ENCODE results near the gene CRELD1.
"Not testable (repeated sequence)": the region's sequence is repeated elsewhere in the genome, so short reads cannot be mapped to it uniquely, and the experiment has no call there.

The CRELD1 gene

GRCh38 chr3:9937486-9938238 is 4.0 kb downstream of the CRELD1 start:
- DNase-seq, result no peak

- DNase-seq, result no peak
Measured at GRCh38 chr3:9938966-9939365, 5.3 kb downstream of the CRELD1 start.

DNA sequence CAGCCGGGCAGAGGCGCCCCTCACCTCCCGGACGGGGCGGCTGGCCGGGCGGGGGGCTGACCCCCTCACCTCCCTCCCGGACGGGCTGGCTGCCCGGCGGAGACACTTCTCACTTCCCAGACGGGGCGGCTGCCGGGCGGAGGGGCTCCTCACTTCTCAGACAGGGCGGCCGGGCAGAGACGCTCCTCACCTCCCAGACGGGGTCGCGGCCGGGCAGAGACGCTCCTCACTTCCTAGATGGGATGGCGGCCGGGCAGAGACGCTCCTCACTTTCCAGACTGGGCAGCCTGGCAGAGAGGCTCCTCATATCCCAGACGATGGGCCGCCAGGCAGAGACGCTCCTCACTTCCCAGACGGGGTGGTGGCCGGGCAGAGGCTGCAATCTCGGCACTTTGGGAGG is 6.3 kb downstream of the CRELD1 start:
- DNase-seq, result not testable (repeated sequence)

- no peak for DNase-seq
Measured at GRCh38 chr3:9940746-9941145, 7.1 kb downstream of the CRELD1 start.

DNA sequence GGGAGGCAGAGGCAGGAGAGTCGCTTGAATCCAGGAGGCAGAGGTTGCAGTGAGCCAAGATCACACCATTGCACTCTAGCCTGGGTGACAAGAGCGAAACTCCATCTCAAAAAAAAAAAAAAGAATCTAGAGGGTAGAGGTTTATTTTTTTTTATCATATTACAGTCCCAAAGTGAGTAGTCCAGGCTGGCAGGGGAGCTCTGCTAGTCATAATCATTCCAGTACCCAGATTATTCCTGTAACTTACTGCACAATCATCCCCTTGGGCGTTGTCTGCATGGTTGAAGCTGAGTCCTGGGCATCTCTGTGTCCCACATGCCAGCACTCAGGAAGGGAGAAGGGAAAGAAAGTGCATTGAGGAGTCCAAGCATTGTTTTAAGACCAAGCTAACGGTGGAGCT is 8.5 kb downstream of the CRELD1 start:
- no peak for DNase-seq

DNA sequence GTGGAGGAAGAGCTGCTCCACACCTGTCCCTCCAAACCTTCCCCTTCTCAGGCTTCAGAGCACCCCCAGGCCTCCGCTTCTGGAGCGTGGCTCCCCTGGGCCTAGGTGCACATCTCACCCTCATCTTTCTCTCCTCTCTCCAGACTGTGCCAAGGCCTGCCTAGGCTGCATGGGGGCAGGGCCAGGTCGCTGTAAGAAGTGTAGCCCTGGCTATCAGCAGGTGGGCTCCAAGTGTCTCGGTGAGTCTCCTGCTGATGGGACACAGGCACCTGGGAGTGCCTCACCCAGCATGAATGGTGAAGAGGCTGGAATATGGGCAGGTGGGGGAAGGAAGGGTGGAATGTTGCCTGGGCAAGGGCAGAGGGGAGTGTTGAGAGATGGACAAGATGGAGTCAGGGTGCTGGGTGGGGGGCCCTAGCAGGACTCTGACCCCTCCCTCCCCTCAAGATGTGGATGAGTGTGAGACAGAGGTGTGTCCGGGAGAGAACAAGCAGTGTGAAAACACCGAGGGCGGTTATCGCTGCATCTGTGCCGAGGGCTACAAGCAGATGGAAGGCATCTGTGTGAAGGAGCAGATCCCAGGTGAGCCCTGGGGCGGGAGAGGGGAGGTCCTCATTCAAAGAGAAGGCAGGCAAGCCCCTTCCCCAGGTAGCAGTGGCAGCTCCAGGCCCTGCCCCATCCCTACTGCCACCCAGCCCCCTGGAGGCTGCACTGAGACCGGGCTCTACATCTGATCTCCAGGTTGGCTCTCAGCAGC is 9.5 kb downstream of the CRELD1 start:
- DNase-seq, result no peak

DNA sequence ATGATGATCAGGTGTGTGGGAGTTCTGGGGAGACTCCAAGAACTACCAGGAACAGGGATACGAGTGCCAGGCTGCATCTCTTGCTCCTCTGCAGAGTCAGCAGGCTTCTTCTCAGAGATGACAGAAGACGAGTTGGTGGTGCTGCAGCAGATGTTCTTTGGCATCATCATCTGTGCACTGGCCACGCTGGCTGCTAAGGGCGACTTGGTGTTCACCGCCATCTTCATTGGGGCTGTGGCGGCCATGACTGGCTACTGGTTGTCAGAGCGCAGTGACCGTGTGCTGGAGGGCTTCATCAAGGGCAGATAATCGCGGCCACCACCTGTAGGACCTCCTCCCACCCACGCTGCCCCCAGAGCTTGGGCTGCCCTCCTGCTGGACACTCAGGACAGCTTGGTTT is 10.6 kb downstream of the CRELD1 start:
- no peak for DNase-seq

DNA sequence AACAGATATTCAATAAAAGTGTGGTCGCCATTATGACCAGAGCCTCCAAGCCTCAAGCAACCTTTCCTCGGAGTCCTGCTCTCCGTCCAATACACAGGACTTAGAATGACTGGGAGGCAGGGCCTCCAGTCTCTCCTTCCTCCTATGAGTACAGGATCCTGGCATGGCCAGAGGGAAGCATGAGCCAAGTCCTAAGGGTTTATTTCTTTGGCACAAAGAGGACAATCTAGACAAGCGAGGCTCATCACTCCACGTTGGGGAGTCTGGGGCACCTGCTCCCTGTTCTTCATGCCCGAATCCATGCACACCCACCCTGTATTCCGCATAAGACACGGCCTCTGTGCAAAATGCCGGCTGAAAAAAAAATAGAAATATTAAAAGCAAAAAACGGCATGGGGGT is 11.7 kb downstream of the CRELD1 start:
- DNase-seq, result no peak

- peak; percentile 80 for DNase-seq
Measured at GRCh38 chr3:9946112-9947024, 12.7 kb downstream of the CRELD1 start.

DNA sequence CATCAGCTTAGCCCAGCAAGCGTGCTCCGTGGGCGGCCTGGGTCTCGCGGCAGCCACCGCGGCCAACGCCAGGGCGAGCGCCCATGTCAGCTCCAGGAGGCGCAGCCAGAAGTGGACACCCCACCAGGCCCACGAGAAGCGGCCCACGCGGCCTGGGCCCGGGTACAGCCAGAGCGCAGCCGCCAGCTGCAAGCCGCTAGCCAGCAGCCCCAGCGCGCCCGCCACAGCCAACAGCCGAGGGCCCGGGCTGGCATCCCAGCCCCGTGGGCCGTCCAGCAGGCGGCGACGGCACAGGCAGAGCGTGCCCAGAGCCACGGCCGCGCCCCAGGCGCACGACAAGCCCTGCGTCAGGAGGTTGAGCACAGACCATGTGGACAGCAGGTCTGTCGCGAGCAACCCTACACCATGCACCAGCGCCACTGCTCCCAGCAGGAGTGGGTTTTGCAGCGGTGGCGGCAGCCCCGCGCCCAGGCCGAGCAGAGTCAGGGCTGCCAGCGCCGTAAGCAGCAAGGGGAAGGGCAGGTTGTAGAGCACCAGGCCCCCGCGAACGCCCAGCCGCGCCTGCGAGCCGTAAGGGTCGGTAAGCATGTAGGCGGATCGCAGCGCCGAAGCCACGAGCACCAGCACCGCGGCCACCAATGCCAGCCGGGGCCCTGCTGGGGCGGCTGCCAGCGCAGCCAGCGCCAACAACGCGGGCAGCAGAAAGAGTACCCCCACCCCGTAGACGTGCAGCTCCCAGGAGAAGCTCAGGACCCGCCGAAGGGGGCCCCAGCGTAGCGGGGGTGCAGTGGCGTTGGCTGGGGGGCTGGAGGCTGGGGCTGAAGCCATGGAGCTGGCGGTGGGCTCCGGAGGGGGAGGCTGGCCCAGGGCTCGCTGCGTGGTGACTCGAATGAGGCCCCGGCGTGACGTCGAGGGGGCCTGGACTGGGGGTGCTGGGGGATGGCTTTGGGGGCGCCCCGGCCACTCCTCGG is 13.7 kb downstream of the CRELD1 start:
- no peak for DNase-seq

DNA sequence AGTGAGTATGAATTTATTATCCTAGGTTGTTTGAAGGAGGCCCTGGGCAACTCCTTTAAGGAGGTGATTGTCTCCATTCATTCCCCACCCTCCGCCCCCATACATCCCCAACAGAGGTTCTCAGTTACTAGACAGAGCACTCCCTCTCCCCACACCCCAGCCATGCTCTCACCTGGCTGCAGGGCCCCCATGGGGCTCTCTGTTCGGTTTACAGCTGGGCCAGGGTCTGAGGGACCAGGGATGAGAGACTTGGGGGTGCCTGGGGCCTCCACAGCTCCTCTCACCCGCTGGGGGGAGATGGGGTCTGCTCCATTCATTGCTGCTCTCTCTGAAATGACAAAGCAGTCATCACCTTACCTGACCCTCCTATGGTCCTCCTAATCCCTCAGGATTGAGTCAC is 15.0 kb downstream of the CRELD1 start:
- no peak for DNase-seq

- DNase-seq, result no peak
Measured at GRCh38 chr3:9949115-9949514, 15.5 kb downstream of the CRELD1 start.

GRCh38 chr3:9949626-9950025 is 16.0 kb downstream of the CRELD1 start:
- DNase-seq, result no peak

DNA sequence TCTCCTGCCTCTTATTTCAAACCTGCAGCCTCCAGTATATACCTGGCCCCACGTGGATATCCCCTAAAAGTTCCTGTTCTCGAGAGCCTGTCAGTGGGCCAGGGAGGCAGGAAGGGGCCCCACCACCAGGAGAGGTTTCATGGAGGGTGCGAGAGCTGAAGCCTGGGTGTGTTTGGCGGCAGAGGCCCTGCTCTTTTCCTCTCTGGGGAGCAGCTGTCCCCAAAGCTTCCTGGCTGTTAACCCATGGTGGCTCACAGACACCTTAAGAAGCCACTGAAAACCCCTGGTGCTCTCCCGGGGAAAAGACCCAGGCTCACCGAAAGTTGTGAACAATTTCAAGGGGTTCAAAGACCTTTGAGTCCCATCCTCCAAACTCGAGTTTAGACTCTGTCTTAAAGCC is 17.5 kb downstream of the CRELD1 start:
- peak; percentile 38 for DNase-seq

DNA sequence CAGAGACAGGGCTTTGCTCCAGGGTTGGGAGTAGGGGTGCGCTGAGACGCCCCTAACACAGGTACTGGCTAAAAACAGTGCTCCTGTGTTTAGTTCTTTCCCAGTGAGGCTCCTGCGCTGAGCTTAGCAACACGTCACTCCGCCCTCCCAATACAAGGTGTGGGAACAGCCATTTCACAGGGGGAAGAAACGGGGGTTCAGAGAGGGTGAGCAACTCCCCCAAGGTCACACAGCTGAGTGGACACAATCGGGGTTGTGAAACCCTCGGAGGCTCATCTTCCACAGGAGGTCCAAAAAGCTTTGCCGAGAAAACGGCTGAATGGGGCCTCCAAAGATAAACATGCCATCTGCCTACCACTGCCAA is 17.9 kb downstream of the CRELD1 start:
- no peak for DNase-seq

GRCh38 chr3:9951962-9952805 is 18.6 kb downstream of the CRELD1 start, which contains the start of gene PRRT3:
TSS of gene PRRT3 (minus strand) at chr3:9952408. CDS start at chr3:9950115, 2,293 bp downstream.
- peak; percentile 76 for DNase-seq

- no peak for DNase-seq
Measured at GRCh38 chr3:9955067-9955502, 21.5 kb downstream of the CRELD1 start.

GRCh38 chr3:9955611-9956352 is 22.1 kb downstream of the CRELD1 start:
- DNase-seq, result no peak

- no peak for DNase-seq
Measured at GRCh38 chr3:9957214-9957613, 23.6 kb downstream of the CRELD1 start.

DNA sequence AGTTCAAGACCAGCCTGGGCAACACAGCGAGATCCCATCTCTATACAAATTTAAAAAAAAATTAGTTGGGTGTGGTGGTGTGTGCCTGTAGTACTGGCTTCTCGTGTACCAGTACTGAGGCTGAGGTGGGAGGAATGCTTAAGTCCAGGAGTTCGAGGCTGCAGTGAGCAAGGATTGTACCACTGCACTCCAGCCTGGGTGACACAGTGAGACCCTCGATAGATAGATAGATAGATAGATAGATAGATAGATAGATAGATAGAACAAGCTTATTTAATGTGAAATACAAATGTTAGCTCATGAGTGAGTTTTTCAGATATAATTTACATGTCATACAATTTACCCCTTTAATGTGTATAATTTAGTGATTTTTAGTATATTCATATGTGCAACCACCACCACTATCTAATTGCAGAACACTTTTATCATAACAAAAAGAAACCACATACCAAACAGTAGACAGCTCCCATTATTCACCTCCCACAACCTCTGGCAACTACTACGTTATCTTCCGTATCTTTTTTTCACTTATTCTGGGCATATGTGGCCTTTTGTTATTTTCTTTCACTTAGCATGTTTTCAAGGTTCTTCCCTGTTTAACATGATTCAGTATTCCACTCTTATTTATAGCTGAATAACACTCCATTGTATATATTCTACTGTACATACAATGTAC is 31.7 kb downstream of the CRELD1 start:
- DNase-seq, result no peak
